PC-9 (cell line): ENCODE measurements around the gene IL13. TPM values are rescaled to one million over a fixed set of nuclear protein-coding genes. Genes with fewer than 3 reads are reported as not detected.
"Not testable (repeated sequence)": the region's sequence is repeated elsewhere in the genome, so short reads cannot be mapped to it uniquely, and the experiment has no call there.

Experiments used
- BruUV-seq: library from RNA; stranded (reverse); fragments of 400-500 nt; replicated peaks from 2 replicates; lab custom pipeline; 2021; lab: Mats Ljungman, UMichigan
- CTCF ChIA-PET: fragments of 300-600 bp; sonication (Branson Sonifier 250); formaldehyde crosslinking; loops from one replicate; lab custom pipeline; 2022; ENCODE audit warnings: antibody characterized with exemption; lab: Charles Lee
- POLR2A ChIA-PET: fragments of 300-600 bp; sonication (Branson Sonifier 250); formaldehyde crosslinking; loops from one replicate; lab custom pipeline; 2022; ENCODE audit warnings: antibody characterized with exemption; ENCODE audit not compliant: unreplicated experiment; lab: Charles Lee
- DNase-seq, 2 experiments: peaks; one replicate each; pipeline versions ENCODE4 v3.0.0 to v3.0.0-alpha.2; 2015 to 2022; ENCODE audit warnings: mixed read lengths in 1 of 2
- H2AFZ ChIP-seq: fragments of 200-600 bp; sonication (generic); 2 replicates; pipeline ENCODE4 v1.8.1; 2017; ENCODE audit warnings: antibody characterized with exemption
- H3F3A ChIP-seq: fragments of 200-600 bp; sonication (generic); 2 replicates; pipeline ENCODE4 v1.8.1; 2017; ENCODE audit warnings: antibody characterized with exemption, mild to moderate bottlenecking, low read depth; ENCODE audit not compliant: insufficient read depth
- H3K27ac ChIP-seq: fragments of 200-600 bp; sonication (generic); 2 replicates; pipeline ENCODE4 v1.6.1; 2016; ENCODE audit warnings: mixed run types
- H3K27me3 ChIP-seq: fragments of 200-600 bp; sonication (generic); 2 replicates; pipeline ENCODE4 v1.6.1; 2016; ENCODE audit warnings: low read depth, mixed run types; ENCODE audit not compliant: insufficient read depth
- H3K36me3 ChIP-seq: fragments of 200-600 bp; sonication (generic); 2 replicates; pipeline ENCODE4 v1.6.1; 2016; ENCODE audit warnings: low read depth, mixed run types
- H3K4me1 ChIP-seq: fragments of 200-600 bp; sonication (generic); replicated peaks from 2 replicates; pipeline ENCODE4 v1.6.1; 2016; ENCODE audit warnings: mixed run types; ENCODE audit not compliant: insufficient read depth
- H3K4me2 ChIP-seq: fragments of 200-600 bp; sonication (generic); 2 replicates; pipeline ENCODE4 v1.6.1; 2017; ENCODE audit warnings: mixed run types
- H3K4me3 ChIP-seq: fragments of 200-600 bp; sonication (generic); 2 replicates; pipeline ENCODE4 v1.6.1; 2016; ENCODE audit warnings: mixed run types
- H3K79me2 ChIP-seq: fragments of 200-600 bp; sonication (generic); 2 replicates; pipeline ENCODE4 v1.6.1; 2017; ENCODE audit warnings: low read depth, mixed run types
- H3K9me2 ChIP-seq: fragments of 200-600 bp; sonication (generic); 2 replicates; pipeline ENCODE4 v1.8.1; 2017; ENCODE audit warnings: mild to moderate bottlenecking; ENCODE audit not compliant: insufficient read depth
- H3K9me3 ChIP-seq: fragments of 200-600 bp; sonication (generic); 2 replicates; pipeline ENCODE4 v1.8.1; 2016; ENCODE audit warnings: low read depth; ENCODE audit not compliant: insufficient read depth
- H4K20me1 ChIP-seq: fragments of 200-600 bp; sonication (generic); 2 replicates; pipeline ENCODE4 v1.8.1; 2017; ENCODE audit not compliant: insufficient read depth
- CTCF ChIP-seq: fragments of 200-600 bp; sonication (generic); conservative IDR thresholded peaks from 2 replicates; pipeline ENCODE4 v1.6.1; 2017; ENCODE audit warnings: mixed run types, antibody characterized with exemption, mild to moderate bottlenecking, moderate library complexity
- EZH2 ChIP-seq: fragments of 200-600 bp; sonication (generic); IDR thresholded peaks from 2 replicates; pipeline ENCODE4 v1.8.0; 2017; ENCODE audit warnings: antibody characterized with exemption, low read depth
- intact Hi-C: fragments of 100-400 bp; cut with micrococcal nuclease; formaldehyde crosslinking; loops from one replicate; pipeline ENCODE4 v1.10.0; 2022; ENCODE audit not compliant: unreplicated experiment
- total RNA-seq: library from RNA; stranded (reverse); gene quantifications from 2 replicates; pipeline ENCODE4 v1.2.3, GENCODE V29; 2021

IL13 gene
- total RNA-seq, 1 experiment from 2014 or later: not detected

- no peaks in the 10 kb centered on the region for H3K36me3 ChIP-seq
- ChIA-PET POLR2A (no interaction called here), CTCF (no interaction called here)
- H3K4me2 ChIP-seq: no peak overlapping the region
- H3K9me2 ChIP-seq: no peaks in the 10 kb centered on the region
- no peak overlapping the region for H2AFZ ChIP-seq
- H3K27ac ChIP-seq: no peak overlapping the region
- no peaks in the 10 kb centered on the region for H3K27me3 ChIP-seq
- intact Hi-C loops: loop anchor here (5.0 kb wide), 1 partner anchor 508 kb away; no protein-coding TSS in a partner anchor
- DNase-seq: no peak
- no TSS peak for BruUV-seq
- H3K79me2 ChIP-seq: no peaks in the 10 kb centered on the region
- no peak overlapping the region for H3K4me3 ChIP-seq
- H3K9me3 ChIP-seq: no peaks in the 10 kb centered on the region
- no peaks in the 10 kb centered on the region for H3K4me1 ChIP-seq
- H3F3A ChIP-seq: no peaks in the 10 kb centered on the region
- no peaks in the 10 kb centered on the region for H4K20me1 ChIP-seq
- TF ChIP-seq EZH2 (no peak), CTCF (no peak)
Measured at GRCh38 chr5:132690156-132690555, 32.2 kb downstream of the IL13 start.

GRCh38 chr5:132691755-132692631 is 34.0 kb downstream of the IL13 start:
- CTCF ChIA-PET: interaction anchor here (0.7 kb wide), 1 partner anchor 29 kb away, joined by 3 read pairs; no protein-coding TSS in a partner anchor
- H3K79me2 ChIP-seq, H3K9me2 ChIP-seq, POLR2A ChIA-PET, H3K4me3 ChIP-seq, H3K4me1 ChIP-seq, DNase-seq, H3K27ac ChIP-seq, H3K27me3 ChIP-seq, H3F3A ChIP-seq, H3K9me3 ChIP-seq, H3K4me2 ChIP-seq, H4K20me1 ChIP-seq, H3K36me3 ChIP-seq, BruUV-seq: not testable (repeated sequence)
- peak overlapping the region; percentile 25; the same call in 1 of the 2 replicates for H2AFZ ChIP-seq
- intact Hi-C loops: loop anchor here (5.0 kb wide), 1 partner anchor 510 kb away; no protein-coding TSS in a partner anchor

GRCh38 chr5:132692632-132692967 is 34.6 kb downstream of the IL13 start:
- no peak for TF ChIP-seq EZH2
- TF ChIP-seq CTCF: no peak
- POLR2A ChIA-PET: no interaction called here
- Histone ChIP-seq H3K27ac (no peak overlapping the region), H2AFZ (peak overlapping the region; percentile 25; the same call in 1 of the 2 replicates), H3K4me3 (no peak overlapping the region), H3K4me2 (no peak overlapping the region), H3K9me3 (no peaks in the 10 kb centered on the region), H4K20me1 (no peaks in the 10 kb centered on the region), H3K36me3 (0 out of 2 replicates have a peak, but pooled peaks cover 4% of the 10 kb centered on the region), H3K9me2 (no peaks in the 10 kb centered on the region), H3K27me3 (no peaks in the 10 kb centered on the region), H3K79me2 (no peaks in the 10 kb centered on the region), H3K4me1 (no peaks in the 10 kb centered on the region), H3F3A (no peaks in the 10 kb centered on the region)
- DNase-seq: no peak
- CTCF ChIA-PET: no interaction called here
- BruUV-seq: no TSS peak
- intact Hi-C loops: loop anchor here (5.0 kb wide), 1 partner anchor 510 kb away; no protein-coding TSS in a partner anchor
